Testis (tissue), 3 donors: ENCODE data around the gene C17orf67. TPM values are rescaled to one million over a fixed set of nuclear protein-coding genes. Genes with fewer than 3 reads are reported as not detected.

ENCODE experiments used
- DNase-seq: peaks from one replicate; pipeline ENCODE4 v3.0.0-alpha.2; 2019
- H3K27ac ChIP-seq, 2 donors: fragments of 200-600 bp; sonication (generic); one replicate each; pipeline ENCODE4 v1.5.1; 2019
- H3K27me3 ChIP-seq: fragments of 200-600 bp; sonication (generic); one replicate; pipeline ENCODE4 v1.5.1; 2019
- H3K36me3 ChIP-seq: fragments of 200-600 bp; sonication (generic); one replicate; pipeline ENCODE4 v1.5.1; 2017; ENCODE audit warnings: low read depth; ENCODE audit errors: missing control alignments
- H3K4me1 ChIP-seq: fragments of 200-600 bp; sonication (generic); one replicate; pipeline ENCODE4 v1.5.1; 2019
- H3K4me3 ChIP-seq, 2 donors: fragments of 200-600 bp; sonication (generic); one replicate each; pipeline ENCODE4 v1.5.1; 2017 to 2019
- H3K9me3 ChIP-seq: fragments of 200-600 bp; sonication (generic); one replicate; pipeline ENCODE4 v1.5.1; 2017
- CTCF ChIP-seq, 3 experiments: fragments of 450-650 bp in 2 of 3; fragments of 200-600 bp in 1 of 3; sonication (generic) in 1 of 3; IDR thresholded peaks; one replicate each; pipeline ENCODE4 v1.5.1; 2016 to 2019; ENCODE audit warnings: antibody characterized with exemption in 3 of 3, mild to moderate bottlenecking in 2 of 3, moderate library complexity in 1 of 3
- POLR2A ChIP-seq: fragments of 450-650 bp; IDR thresholded peaks from one replicate; pipeline ENCODE4 v1.6.1; 2017; ENCODE audit warnings: antibody characterized with exemption, mild to moderate bottlenecking, moderate library complexity
- WGBS, 2 donors: methylation state at CpG; one replicate each; pipeline ENCODE4 v1.1.5; 2018; 5-methylcytosine and 5-hydroxymethylcytosine counted together
- intact Hi-C: fragments of 100-400 bp; cut with DNase I; formaldehyde crosslinking; loops from one replicate; pipeline ENCODE4 v1.15.1; 2023; ENCODE audit warnings: low total_unique reads
- polyA plus RNA-seq: library from polyadenylated mRNA; stranded (reverse); fragments of 350-450 nt; fragmentation: Illumina TruSeq; extraction: RNeasy Lipid Tissue Mini Kit (QIAGEN cat#74804); gene quantifications from one replicate; pipeline ENCODE4 v1.2.3, GENCODE V29; 2014; ENCODE audit warnings: low read depth, low replicate concordance; ENCODE audit not compliant: insufficient read depth
- total RNA-seq, 2 donors: library from RNA; depleted of rRNA; stranded (reverse); fragments of >200 nt; gene quantifications; one replicate each; pipeline ENCODE4 v1.2.3, GENCODE V29; 2016

Gene C17orf67
- total and polyA plus RNA-seq, 3 donors from 2014 or later, result 2.9 to 5.3 (median 3.7) TPM

GRCh38 chr17:56754523-56755208 lies 79.1 kb downstream of the C17orf67 start:
- H3K4me1 ChIP-seq, result no peaks in the 10 kb centered on the region
- TF ChIP-seq CTCF (IDR thresholded peaks at IDR 0.05), result no peak
- no peak for TF ChIP-seq POLR2A
- intact Hi-C loops, result no loop called here
- DNase-seq, result no peak
- WGBS, 2 donors, result 37 to 48% methylated on average over 8 of the region's 8 CpGs
- H3K27me3 ChIP-seq, result no peaks in the 10 kb centered on the region
- H3K9me3 ChIP-seq, result no peaks in the 10 kb centered on the region
- no peaks in the 10 kb centered on the region for H3K36me3 ChIP-seq
- H3K4me3 ChIP-seq, result no peak overlapping the region
- H3K27ac ChIP-seq, result no peak overlapping the region

- 84 to 87% methylated on average over 3 to 4 of the region's 4 CpGs for WGBS, 2 donors
- no peak for TF ChIP-seq CTCF (IDR thresholded peaks at IDR 0.05)
- TF ChIP-seq POLR2A, result no peak
- intact Hi-C loops, result no loop called here
- H3K9me3 ChIP-seq, result no peaks in the 10 kb centered on the region
- no peak overlapping the region for H3K27ac ChIP-seq
- no peak for DNase-seq
- no peaks in the 10 kb centered on the region for H3K27me3 ChIP-seq
- no peak overlapping the region for H3K4me3 ChIP-seq
- H3K36me3 ChIP-seq, result no peaks in the 10 kb centered on the region
- no peaks in the 10 kb centered on the region for H3K4me1 ChIP-seq
These were observed 81.4 kb downstream of the C17orf67 start for GRCh38 chr17:56752263-56752836.

- TF ChIP-seq CTCF (IDR thresholded peaks at IDR 0.05), result no peak
- no peak for TF ChIP-seq POLR2A
These were observed 82.5 kb downstream of the C17orf67 start for GRCh38 chr17:56751145-56751738.

GRCh38 chr17:56744721-56745120 lies 89.0 kb downstream of the C17orf67 start:
- Histone ChIP-seq H3K9me3 (no peaks in the 10 kb centered on the region), H3K4me3 (no peak overlapping the region), H3K27ac (no peak overlapping the region), H3K4me1 (no peaks in the 10 kb centered on the region), H3K27me3 (no peaks in the 10 kb centered on the region), H3K36me3 (no peaks in the 10 kb centered on the region)
- no peak for TF ChIP-seq POLR2A
- no peak for TF ChIP-seq CTCF (IDR thresholded peaks at IDR 0.05)
- no peak for DNase-seq
- intact Hi-C loops, result no loop called here
- 92 to 93% methylated on average over 7 of the region's 7 CpGs for WGBS, 2 donors

More at GRCh38 chr17:56751145-56751738, 82.5 kb downstream of the C17orf67 start:
- no peak overlapping the region for H3K27ac ChIP-seq
- no peaks in the 10 kb centered on the region for H3K36me3 ChIP-seq
- intact Hi-C loops, result no loop called here
- no peaks in the 10 kb centered on the region for H3K4me1 ChIP-seq
- no peaks in the 10 kb centered on the region for H3K27me3 ChIP-seq
- H3K4me3 ChIP-seq, result no peak overlapping the region
- no peak for DNase-seq
- H3K9me3 ChIP-seq, result no peaks in the 10 kb centered on the region
- 67 to 69% methylated on average over 6 of the region's 6 CpGs for WGBS, 2 donors
